ENCODE data around the gene RBM44.
A peak's percentile ranks its signal among the peaks of the same experiment; 100 is the strongest.

The RBM44 gene

DNA sequence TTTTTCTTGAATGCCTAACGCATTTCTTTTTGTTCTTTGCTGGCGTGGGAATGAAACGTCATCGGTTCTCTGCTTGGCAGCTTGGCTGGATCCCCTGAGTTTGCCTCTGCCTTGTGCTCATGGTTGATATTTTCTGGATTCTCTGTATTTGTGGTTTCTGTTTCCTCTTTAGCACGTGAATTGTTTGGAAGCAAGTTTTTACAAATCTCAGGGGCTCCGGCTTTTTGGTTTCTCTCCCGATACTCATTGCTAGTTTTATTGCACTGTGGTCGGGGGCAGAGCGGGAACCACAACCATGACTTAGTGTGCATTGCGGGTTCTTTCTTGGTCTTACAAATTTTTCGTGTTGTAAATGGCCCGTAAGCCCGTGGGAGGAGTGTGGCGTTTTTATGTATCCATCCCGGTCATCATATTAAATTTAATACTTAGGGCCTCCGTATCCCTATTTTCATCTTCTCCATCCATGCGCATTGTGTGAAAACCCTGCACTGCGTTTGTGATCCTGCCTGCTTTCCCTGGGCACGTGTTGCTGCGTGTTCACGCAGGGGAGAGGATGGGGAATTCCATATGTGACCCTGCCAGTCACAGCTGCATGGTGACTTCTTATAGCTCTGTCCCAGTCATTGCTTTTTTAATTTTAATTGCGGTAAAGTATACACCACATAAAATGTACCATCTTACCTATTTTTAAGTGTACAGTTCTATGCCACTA lies 70.2 kb downstream of the RBM44 start:
- ChIA-PET POLR2A (no interaction called here), CTCF (interaction anchor here (2.1 kb wide), 1 partner anchor 10 kb away, joined by 5 read pairs; no protein-coding TSS in a partner anchor)
- peak overlapping the region in 4 of 7 experiments; percentile 14 to 60 (median 38) for H3K4me3 ChIP-seq (ENCODE audit: control insufficient read depth in 1 of 7, extremely low read depth in 1 of 7, insufficient read depth in 4 of 7, low read depth in 2 of 7, low read length in 6 of 7)
- no peaks in the 10 kb centered on the region for H3K36me3 ChIP-seq (ENCODE audit: control insufficient read depth in 4 of 4, insufficient read depth in 4 of 4, low read length in 3 of 4)
- peak; percentile 36 to 81 (median 72) for DNase-seq
- H3K4me1 ChIP-seq (ENCODE audit: control extremely low read depth in 1 of 4, control insufficient read depth in 4 of 4, insufficient read depth in 4 of 4, low read length in 3 of 4): peaks cover 0 to 41% (median 27%) of the 10 kb centered on the region in 4 experiments
- H3K27me3 ChIP-seq (replicated peaks in 2 of 5; ENCODE audit: control insufficient read depth in 4 of 5, insufficient read depth in 5 of 5, low read length in 4 of 5): peaks cover 0 to 3% (median 0%) of the 10 kb centered on the region in 5 experiments
- WGBS (ENCODE audit: insufficient coverage): 35% methylated on average over 18 of the region's 22 CpGs
- H3K9me3 ChIP-seq (ENCODE audit: control extremely low read depth in 1 of 5, control insufficient read depth in 4 of 5, insufficient read depth in 2 of 5, low read depth in 1 of 5, low read length in 4 of 5): no peaks in the 10 kb centered on the region
- no peak overlapping the region for H3K27ac ChIP-seq (ENCODE audit: insufficient read depth in 1 of 2, low read depth in 1 of 2, low read length in 2 of 2, poor library complexity in 1 of 2, severe bottlenecking in 2 of 2)

DNA sequence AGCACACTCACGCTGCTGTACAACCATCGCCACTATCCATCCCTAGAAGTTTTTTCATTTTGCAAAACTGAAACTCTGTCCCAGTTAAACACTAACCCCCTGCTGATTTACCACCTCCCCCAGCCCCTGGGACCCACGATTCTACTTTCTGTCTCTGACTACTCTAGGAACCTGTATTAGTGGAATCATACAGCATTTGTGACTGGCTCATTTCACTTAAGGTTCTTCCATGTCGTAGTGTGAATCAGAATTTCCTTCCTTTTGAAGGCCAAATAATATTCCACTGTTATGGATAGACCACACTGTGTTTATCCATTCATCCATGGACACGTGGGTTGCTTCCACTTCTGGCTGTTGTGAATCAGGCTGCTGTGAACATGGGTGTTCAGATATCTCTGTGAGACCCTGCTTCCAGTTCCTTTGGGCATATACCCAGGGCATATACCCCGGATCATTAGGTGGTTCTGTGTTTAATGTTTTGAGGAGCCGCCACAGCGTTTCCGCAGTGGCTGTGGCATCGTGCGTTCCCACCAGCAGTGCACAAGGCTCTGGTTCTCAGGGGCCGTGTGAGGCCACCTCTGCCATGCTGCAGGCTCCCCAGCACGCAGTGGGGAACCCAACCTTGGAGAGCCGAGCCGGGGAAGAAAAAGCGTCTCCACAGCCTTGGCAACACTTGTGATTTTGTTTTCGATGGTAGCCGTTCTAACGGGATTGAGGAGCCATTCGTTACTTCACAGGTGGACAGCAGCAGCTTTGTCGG lies 70.9 kb downstream of the RBM44 start:
- CTCF ChIA-PET: interaction anchor here (2.1 kb wide), 1 partner anchor 11 kb away, joined by 5 read pairs; no protein-coding TSS in a partner anchor
- peaks cover 0 to 45% (median 30%) of the 10 kb centered on the region in 4 experiments for H3K4me1 ChIP-seq (ENCODE audit: control extremely low read depth in 1 of 4, control insufficient read depth in 4 of 4, insufficient read depth in 4 of 4, low read length in 3 of 4)
- H3K9me3 ChIP-seq (ENCODE audit: control extremely low read depth in 1 of 5, control insufficient read depth in 4 of 5, insufficient read depth in 2 of 5, low read depth in 1 of 5, low read length in 4 of 5): no peaks in the 10 kb centered on the region
- peaks cover 0 to 3% (median 0%) of the 10 kb centered on the region in 5 experiments for H3K27me3 ChIP-seq (replicated peaks in 2 of 5; ENCODE audit: control insufficient read depth in 4 of 5, insufficient read depth in 5 of 5, low read length in 4 of 5)
- H3K27ac ChIP-seq (ENCODE audit: insufficient read depth in 1 of 2, low read depth in 1 of 2, low read length in 2 of 2, poor library complexity in 1 of 2, severe bottlenecking in 2 of 2): no peak overlapping the region
- POLR2A ChIA-PET: no interaction called here
- no peak for DNase-seq
- WGBS (ENCODE audit: insufficient coverage): 98% methylated on average over 18 of the region's 21 CpGs
- H3K36me3 ChIP-seq (ENCODE audit: control insufficient read depth in 4 of 4, insufficient read depth in 4 of 4, low read length in 3 of 4): no peaks in the 10 kb centered on the region
- no peak overlapping the region for H3K4me3 ChIP-seq (ENCODE audit: control insufficient read depth in 1 of 7, extremely low read depth in 1 of 7, insufficient read depth in 4 of 7, low read depth in 2 of 7, low read length in 6 of 7)

DNA sequence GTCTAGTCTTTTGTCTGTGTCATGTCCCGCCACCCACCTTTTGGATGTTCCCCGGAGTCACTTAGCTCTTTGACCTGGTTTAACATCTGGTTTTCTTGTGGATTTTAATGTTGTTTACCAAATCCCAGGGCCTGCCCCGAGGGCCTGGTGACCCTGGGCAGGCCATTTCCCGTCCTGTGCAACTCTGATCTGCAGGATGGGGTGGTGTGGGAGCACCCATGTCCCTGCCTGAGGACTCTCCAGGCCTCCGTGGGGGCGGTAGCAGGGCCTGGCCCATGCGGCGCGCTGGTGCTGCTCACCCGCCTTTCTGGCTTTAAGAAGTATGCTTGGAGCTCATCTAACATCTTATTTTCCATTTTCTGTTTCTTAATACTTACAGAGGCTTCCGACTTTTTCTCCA lies 71.5 kb downstream of the RBM44 start:
- H3K4me3 ChIP-seq (ENCODE audit: control insufficient read depth in 1 of 7, extremely low read depth in 1 of 7, insufficient read depth in 4 of 7, low read depth in 2 of 7, low read length in 6 of 7): no peak overlapping the region
- peaks cover 0 to 3% (median 0%) of the 10 kb centered on the region in 5 experiments for H3K27me3 ChIP-seq (replicated peaks in 2 of 5; ENCODE audit: control insufficient read depth in 4 of 5, insufficient read depth in 5 of 5, low read length in 4 of 5)
- H3K36me3 ChIP-seq (ENCODE audit: control insufficient read depth in 4 of 4, insufficient read depth in 4 of 4, low read length in 3 of 4): no peaks in the 10 kb centered on the region
- H3K27ac ChIP-seq (ENCODE audit: insufficient read depth in 1 of 2, low read depth in 1 of 2, low read length in 2 of 2, poor library complexity in 1 of 2, severe bottlenecking in 2 of 2): no peak overlapping the region
- peaks cover 0 to 45% (median 30%) of the 10 kb centered on the region in 4 experiments for H3K4me1 ChIP-seq (ENCODE audit: control extremely low read depth in 1 of 4, control insufficient read depth in 4 of 4, insufficient read depth in 4 of 4, low read length in 3 of 4)
- CTCF ChIA-PET: interaction anchor here (2.1 kb wide), 1 partner anchor 12 kb away, joined by 5 read pairs; no protein-coding TSS in a partner anchor
- 96% methylated on average over 8 of the region's 11 CpGs for WGBS (ENCODE audit: insufficient coverage)
- DNase-seq: no peak
- POLR2A ChIA-PET: no interaction called here
- no peaks in the 10 kb centered on the region for H3K9me3 ChIP-seq (ENCODE audit: control extremely low read depth in 1 of 5, control insufficient read depth in 4 of 5, insufficient read depth in 2 of 5, low read depth in 1 of 5, low read length in 4 of 5)

DNA sequence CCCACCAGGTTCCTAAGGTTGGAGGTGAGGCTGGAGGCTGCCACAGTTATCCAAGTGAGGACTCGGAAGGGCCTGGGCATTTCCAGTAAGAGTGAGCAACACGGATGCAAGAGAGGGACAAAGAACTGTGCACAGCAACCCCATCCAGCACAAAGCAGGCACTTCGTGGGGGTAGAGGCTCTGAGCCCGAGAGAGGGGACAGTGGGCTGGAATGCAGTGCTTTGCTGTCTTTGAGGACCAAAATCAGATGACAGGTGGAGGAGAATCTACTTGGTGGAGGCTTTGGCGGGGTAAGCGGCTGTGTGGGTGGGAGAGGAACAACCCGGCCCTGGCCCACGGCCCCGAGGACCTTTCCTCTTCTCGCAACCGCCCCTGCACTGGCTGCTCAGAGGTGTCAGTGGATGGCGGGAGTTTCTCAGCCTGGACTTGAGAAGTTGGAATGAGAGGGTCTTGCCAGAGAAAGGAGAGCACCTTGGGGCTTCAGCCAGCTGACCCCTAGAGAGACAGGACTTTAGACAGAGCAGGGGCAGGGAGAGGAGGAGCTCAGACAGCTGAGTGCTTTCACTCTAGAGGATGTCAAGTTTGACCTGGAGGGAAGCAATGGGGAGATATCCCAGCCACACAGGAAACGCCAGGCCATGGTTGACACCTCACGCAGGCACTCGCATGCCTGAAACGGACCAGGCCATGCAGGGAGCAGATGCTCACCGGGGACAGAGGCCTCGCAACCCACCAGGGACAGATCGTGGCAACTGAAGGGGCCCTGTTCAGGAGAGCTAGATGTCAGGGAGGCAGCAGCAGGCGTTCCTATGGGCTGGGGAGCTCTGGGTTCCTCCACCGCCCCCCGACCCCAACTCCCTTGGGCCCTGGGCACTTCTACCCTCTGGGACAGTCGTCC lies 72.4 kb downstream of the RBM44 start:
- peaks cover 0 to 40% (median 29%) of the 10 kb centered on the region in 4 experiments for H3K4me1 ChIP-seq (ENCODE audit: control extremely low read depth in 1 of 4, control insufficient read depth in 4 of 4, insufficient read depth in 4 of 4, low read length in 3 of 4)
- H3K27me3 ChIP-seq (replicated peaks in 2 of 5; ENCODE audit: control insufficient read depth in 4 of 5, insufficient read depth in 5 of 5, low read length in 4 of 5): peaks cover 0 to 3% (median 0%) of the 10 kb centered on the region in 5 experiments
- ChIA-PET CTCF (no interaction called here), POLR2A (no interaction called here)
- peak in 1 of 3 donors; percentile 27 for DNase-seq
- H3K4me3 ChIP-seq (ENCODE audit: control insufficient read depth in 1 of 7, extremely low read depth in 1 of 7, insufficient read depth in 4 of 7, low read depth in 2 of 7, low read length in 6 of 7): no peak overlapping the region
- H3K27ac ChIP-seq (ENCODE audit: insufficient read depth in 1 of 2, low read depth in 1 of 2, low read length in 2 of 2, poor library complexity in 1 of 2, severe bottlenecking in 2 of 2): no peak overlapping the region
- 78% methylated on average over 17 of the region's 23 CpGs for WGBS (ENCODE audit: insufficient coverage)
- H3K9me3 ChIP-seq (ENCODE audit: control extremely low read depth in 1 of 5, control insufficient read depth in 4 of 5, insufficient read depth in 2 of 5, low read depth in 1 of 5, low read length in 4 of 5): no peaks in the 10 kb centered on the region
- H3K36me3 ChIP-seq (ENCODE audit: control insufficient read depth in 4 of 4, insufficient read depth in 4 of 4, low read length in 3 of 4): no peaks in the 10 kb centered on the region

DNA sequence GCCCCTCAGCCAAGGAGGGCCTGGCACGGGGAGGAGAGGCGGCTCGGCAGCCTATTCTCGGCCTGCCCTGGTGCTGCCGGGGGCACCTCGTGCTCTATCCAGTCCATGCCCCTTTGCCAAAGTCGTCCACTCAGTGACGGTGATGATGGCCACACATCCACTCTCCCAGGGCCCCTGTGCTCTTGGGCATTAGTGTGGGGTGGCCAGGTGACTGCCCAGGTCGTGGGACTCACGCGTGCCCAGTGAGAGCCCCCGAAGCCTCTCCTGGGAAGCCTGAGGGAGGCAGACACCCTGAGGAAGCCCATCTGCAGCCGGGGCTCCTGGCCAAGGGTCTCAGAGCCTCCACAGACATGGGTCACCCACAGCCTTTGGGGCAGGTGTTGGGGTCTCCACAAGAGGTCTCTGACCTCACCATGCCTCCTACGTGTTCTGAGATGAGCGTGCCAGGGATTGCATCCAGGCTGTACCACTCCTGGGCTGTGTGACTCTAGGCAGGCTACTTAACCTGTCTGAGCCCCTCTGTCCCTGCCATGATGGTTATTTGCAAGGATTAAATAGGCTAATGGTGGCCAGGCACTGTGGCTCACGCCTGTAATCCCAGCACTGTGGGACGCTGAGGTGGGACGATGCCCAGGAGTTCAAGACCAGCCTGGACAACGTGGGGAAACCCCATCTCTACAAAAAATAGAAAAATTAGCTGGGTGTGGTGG lies 73.8 kb downstream of the RBM44 start:
- Histone ChIP-seq H3K27ac (ENCODE audit: insufficient read depth in 1 of 2, low read depth in 1 of 2, low read length in 2 of 2, poor library complexity in 1 of 2, severe bottlenecking in 2 of 2) (no peak overlapping the region), H3K27me3 (replicated peaks in 2 of 5; ENCODE audit: control insufficient read depth in 4 of 5, insufficient read depth in 5 of 5, low read length in 4 of 5) (peaks cover 0 to 3% (median 0%) of the 10 kb centered on the region in 5 experiments), H3K4me1 (ENCODE audit: control extremely low read depth in 1 of 4, control insufficient read depth in 4 of 4, insufficient read depth in 4 of 4, low read length in 3 of 4) (peaks cover 0 to 39% (median 27%) of the 10 kb centered on the region in 4 experiments), H3K9me3 (ENCODE audit: control extremely low read depth in 1 of 5, control insufficient read depth in 4 of 5, insufficient read depth in 2 of 5, low read depth in 1 of 5, low read length in 4 of 5) (no peaks in the 10 kb centered on the region), H3K4me3 (ENCODE audit: control insufficient read depth in 1 of 7, extremely low read depth in 1 of 7, insufficient read depth in 4 of 7, low read depth in 2 of 7, low read length in 6 of 7) (no peak overlapping the region), H3K36me3 (ENCODE audit: control insufficient read depth in 4 of 4, insufficient read depth in 4 of 4, low read length in 3 of 4) (peaks cover 0 to 3% (median under 1%) of the 10 kb centered on the region in 4 experiments)
- 100% methylated on average over 14 of the region's 19 CpGs for WGBS (ENCODE audit: insufficient coverage)
- DNase-seq: no peak
- ChIA-PET POLR2A (no interaction called here), CTCF (interaction anchor here (1.3 kb wide), 1 partner anchor 10 kb away, joined by 4 read pairs; no protein-coding TSS in a partner anchor)

DNA sequence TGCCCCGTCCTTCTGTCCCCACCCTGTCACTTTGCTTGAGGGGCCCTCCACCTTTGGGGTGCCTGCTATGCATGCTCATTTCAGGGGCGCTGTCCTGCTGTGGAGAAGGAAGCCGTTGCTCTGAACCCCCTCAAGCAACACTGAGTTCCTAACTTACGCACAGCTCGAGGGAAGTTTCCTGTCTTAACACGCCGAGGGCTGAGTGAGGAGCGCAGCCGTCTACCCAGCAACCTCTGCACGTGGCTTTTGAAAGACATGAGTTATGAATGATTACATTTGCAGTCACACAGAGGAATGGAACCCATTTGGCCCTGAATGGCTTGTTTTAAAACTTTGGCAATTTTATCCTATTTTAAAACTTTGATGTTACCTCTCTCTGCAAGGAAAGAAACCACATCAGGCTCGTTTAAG lies 74.8 kb downstream of the RBM44 start:
- H3K27me3 ChIP-seq (replicated peaks in 2 of 5; ENCODE audit: control insufficient read depth in 4 of 5, insufficient read depth in 5 of 5, low read length in 4 of 5): peaks cover 0 to 3% (median 0%) of the 10 kb centered on the region in 5 experiments
- 12% methylated on average over 11 of the region's 11 CpGs for WGBS (ENCODE audit: insufficient coverage)
- H3K4me3 ChIP-seq (ENCODE audit: control insufficient read depth in 1 of 7, extremely low read depth in 1 of 7, insufficient read depth in 4 of 7, low read depth in 2 of 7, low read length in 6 of 7): no peak overlapping the region
- H3K9me3 ChIP-seq (ENCODE audit: control extremely low read depth in 1 of 5, control insufficient read depth in 4 of 5, insufficient read depth in 2 of 5, low read depth in 1 of 5, low read length in 4 of 5): no peaks in the 10 kb centered on the region
- H3K27ac ChIP-seq (ENCODE audit: insufficient read depth in 1 of 2, low read depth in 1 of 2, low read length in 2 of 2, poor library complexity in 1 of 2, severe bottlenecking in 2 of 2): no peak overlapping the region
- peak in 2 of 3 donors; percentile 60 to 69 for DNase-seq
- ChIA-PET POLR2A (no interaction called here), CTCF (interaction anchor here (1.3 kb wide), 1 partner anchor 11 kb away, joined by 4 read pairs; no protein-coding TSS in a partner anchor)
- peaks cover 0 to 35% (median 27%) of the 10 kb centered on the region in 4 experiments for H3K4me1 ChIP-seq (ENCODE audit: control extremely low read depth in 1 of 4, control insufficient read depth in 4 of 4, insufficient read depth in 4 of 4, low read length in 3 of 4)
- peaks cover 0 to 3% (median under 1%) of the 10 kb centered on the region in 4 experiments for H3K36me3 ChIP-seq (ENCODE audit: control insufficient read depth in 4 of 4, insufficient read depth in 4 of 4, low read length in 3 of 4)
